HCT116 (cell line): ENCODE measurements around the gene SRSF5. TPM values are rescaled to one million over a fixed set of nuclear protein-coding genes. Genes with fewer than 3 reads are reported as not detected.

Experiments
- ATAC-seq: fragments of 200-7000 bp; cut with Tn5 transposase; 2 replicates; pipeline ENCODE4 v1.9.1; 2020; ENCODE audit warnings: mild to moderate bottlenecking, moderate library complexity
- BruUV-seq: library from RNA; stranded (reverse); fragments of 400-500 nt; replicated peaks from 2 replicates; lab custom pipeline; 2021; lab: Mats Ljungman, UMichigan
- CTCF ChIA-PET: fragments of 300-600 bp; sonication (Branson Sonifier 250); formaldehyde crosslinking; loops from one replicate; lab custom pipeline; 2021; ENCODE audit warnings: antibody characterized with exemption; lab: Charles Lee
- POLR2A ChIA-PET: fragments of 300-600, 350-600 bp; sonication (Branson Sonifier 250); formaldehyde crosslinking; loops from one replicate; lab custom pipeline; 2021; ENCODE audit warnings: antibody characterized with exemption; lab: Charles Lee
- RAD21 ChIA-PET, 2 experiments: fragments of 300-600 bp; sonication (Branson Sonifier 250); formaldehyde crosslinking; loops; one replicate each; lab custom pipeline; 2023; ENCODE audit warnings: low total read pairs in 2 of 2; ENCODE audit not compliant: uncharacterized antibody in 2 of 2, unreplicated experiment in 2 of 2, low non-redundant PET in 1 of 2; lab: Charles Lee
- DNase-seq: peaks from one replicate; pipeline ENCODE4 v3.0.0-alpha.2; 2010; ENCODE audit warnings: low read depth, low spot score
- H2AFZ ChIP-seq: fragments of 200-600 bp; shearing (Covaris generic), sonication (generic); 2 replicates; pipeline ENCODE4 v1.6.1; 2017; ENCODE audit warnings: low read depth, mixed run types, mixed read lengths, antibody characterized with exemption, low read length; ENCODE audit not compliant: poor library complexity, severe bottlenecking
- H3K27ac ChIP-seq: 2 replicates; pipeline ENCODE4 v1.5.1; 2012; ENCODE audit warnings: low read depth, low read length
- H3K27me3 ChIP-seq: fragments of 200-600 bp; sonication (generic); 2 replicates; pipeline ENCODE4 v1.6.1; 2016; ENCODE audit warnings: mixed run types, low read length, mixed read lengths; ENCODE audit not compliant: insufficient read depth
- H3K36me3 ChIP-seq, 2 experiments: fragments of 200-500 bp in 1 of 2; fragments of 200-600 bp in 1 of 2; sonication (Bioruptor generic) in 1 of 2; sonication (generic) in 1 of 2; 2 replicates each; pipeline versions ENCODE4 v1.5.1 to v1.6.1; 2014 to 2016; ENCODE audit warnings: low read length in 2 of 2, inconsistent platforms in 1 of 2, mixed read lengths in 1 of 2, mixed run types in 1 of 2; ENCODE audit not compliant: insufficient read depth in 2 of 2, control insufficient read depth in 1 of 2
- H3K4me1 ChIP-seq, 2 experiments: fragments of 200-600 bp in 1 of 2; sonication (generic) in 1 of 2; 2 replicates each; pipeline versions ENCODE4 v1.5.1 to v1.6.1; 2012 to 2017; ENCODE audit warnings: low read length in 2 of 2, inconsistent platforms in 1 of 2, mild to moderate bottlenecking in 1 of 2, mixed read lengths in 1 of 2, mixed run types in 1 of 2, moderate library complexity in 1 of 2; ENCODE audit not compliant: insufficient read depth in 2 of 2, control insufficient read depth in 1 of 2
- H3K4me2 ChIP-seq: fragments of 200-600 bp; sonication (generic); 2 replicates; pipeline ENCODE4 v1.6.1; 2017; ENCODE audit warnings: mixed run types, low read length, mixed read lengths
- H3K4me3 ChIP-seq, 2 experiments: fragments of 200-600 bp in 1 of 2; sonication (generic) in 1 of 2; replicated peaks in 1 of 2; 2 replicates each; pipeline ENCODE4 v1.5.1; 2011 to 2016; ENCODE audit warnings: low read length in 2 of 2, control low read depth in 1 of 2, low read depth in 1 of 2, mild to moderate bottlenecking in 1 of 2, mixed read lengths in 1 of 2, mixed run types in 1 of 2
- H3K79me2 ChIP-seq: fragments of 200-600 bp; sonication (generic); 2 replicates; pipeline ENCODE4 v1.6.1; 2017; ENCODE audit warnings: mild to moderate bottlenecking, mixed run types, low read length, moderate library complexity, mixed read lengths; ENCODE audit not compliant: insufficient read depth
- H3K9ac ChIP-seq: fragments of 200-600 bp; sonication (generic); 2 replicates; pipeline ENCODE4 v1.6.1; 2016; ENCODE audit warnings: low read length, mixed read lengths
- H3K9me2 ChIP-seq: fragments of 200-600 bp; sonication (generic), shearing (Covaris generic); 2 replicates; pipeline ENCODE4 v1.6.1; 2017; ENCODE audit warnings: mixed run types, mild to moderate bottlenecking, moderate library complexity; ENCODE audit not compliant: insufficient read depth
- H3K9me3 ChIP-seq, 2 experiments: fragments of 200-500 bp in 1 of 2; fragments of 200-600 bp in 1 of 2; sonication (Bioruptor generic) in 1 of 2; sonication (generic) in 1 of 2; 2 replicates each; pipeline ENCODE4 v1.6.1; 2014 to 2017; ENCODE audit warnings: low read length in 2 of 2, mixed read lengths in 2 of 2, inconsistent platforms in 1 of 2, low read depth in 1 of 2, mild to moderate bottlenecking in 1 of 2, mixed run types in 1 of 2, moderate library complexity in 1 of 2; ENCODE audit not compliant: control insufficient read depth in 1 of 2, insufficient read depth in 1 of 2
- H4K20me1 ChIP-seq: fragments of 200-600 bp; sonication (generic), shearing (Covaris generic); 2 replicates; pipeline ENCODE4 v1.6.1; 2017; ENCODE audit warnings: mixed run types, mild to moderate bottlenecking, moderate library complexity; ENCODE audit not compliant: insufficient read depth
- CEBPB ChIP-seq: IDR thresholded peaks from 2 replicates; pipeline ENCODE4 v1.6.1; 2012; ENCODE audit warnings: low read depth
- CTCF ChIP-seq, 3 experiments: fragments of 200-600 bp in 1 of 3; sonication (generic) in 1 of 3; IDR thresholded peaks in 2 of 3; conservative IDR thresholded peaks in 1 of 3; 2 replicates each; pipeline ENCODE4 v1.5.1; 2012 to 2017; ENCODE audit warnings: low read depth in 2 of 3, low read length in 2 of 3, antibody characterized with exemption in 1 of 3, borderline replicate concordance in 1 of 3, control low read depth in 1 of 3, mild to moderate bottlenecking in 1 of 3, mixed read lengths in 1 of 3, mixed run types in 1 of 3, moderate library complexity in 1 of 3; ENCODE audit not compliant: insufficient read depth in 1 of 3
- EGR1 ChIP-seq: IDR thresholded peaks from 2 replicates; pipeline ENCODE4 v1.6.1; 2012; ENCODE audit warnings: low read depth
- ELF1 ChIP-seq: IDR thresholded peaks from 2 replicates; pipeline ENCODE4 v1.6.1; 2012; ENCODE audit warnings: low read depth, borderline replicate concordance
- EZH2 ChIP-seq: fragments of 200-600 bp; sonication (generic); IDR thresholded peaks from 2 replicates; pipeline ENCODE4 v1.6.1; 2017; ENCODE audit warnings: antibody characterized with exemption, mixed run types
- EZH2phosphoT487 ChIP-seq: fragments of 200-600 bp; IDR thresholded peaks from 2 replicates; pipeline ENCODE4 v1.6.1; 2018; ENCODE audit warnings: antibody characterized with exemption, borderline replicate concordance
- FOSL1 ChIP-seq: IDR thresholded peaks from 2 replicates; pipeline ENCODE4 v1.6.1; 2012; ENCODE audit warnings: low read depth
- JUND ChIP-seq: IDR thresholded peaks from 2 replicates; pipeline ENCODE4 v1.6.1; 2012
- MAX ChIP-seq: IDR thresholded peaks from 2 replicates; pipeline ENCODE4 v1.6.1; 2012
- POLR2A ChIP-seq: IDR thresholded peaks from 2 replicates; pipeline ENCODE4 v1.7.0; 2011; ENCODE audit warnings: borderline replicate concordance; ENCODE audit not compliant: insufficient read depth, insufficient read length; ENCODE audit errors: extremely low read depth
- POLR2AphosphoS5 ChIP-seq: IDR thresholded peaks from 2 replicates; pipeline ENCODE4 v1.6.1; 2011; ENCODE audit warnings: mild to moderate bottlenecking, low read depth, low read length, moderate library complexity
- RAD21 ChIP-seq: IDR thresholded peaks from 2 replicates; pipeline ENCODE4 v1.6.1; 2012; ENCODE audit warnings: low read depth, mild to moderate bottlenecking
- SIN3A ChIP-seq: IDR thresholded peaks from 2 replicates; pipeline ENCODE4 v1.6.1; 2012; ENCODE audit warnings: low read depth
- SP1 ChIP-seq: IDR thresholded peaks from 2 replicates; pipeline ENCODE4 v1.6.1; 2012; ENCODE audit warnings: low read depth
- SRF ChIP-seq: IDR thresholded peaks from 2 replicates; pipeline ENCODE4 v1.6.1; 2012; ENCODE audit warnings: low read depth
- TCF7L2 ChIP-seq: IDR thresholded peaks from 2 replicates; pipeline ENCODE4 v1.7.0; 2011; ENCODE audit warnings: borderline replicate concordance, inconsistent platforms; ENCODE audit not compliant: insufficient read depth, insufficient read length; ENCODE audit errors: extremely low read depth
- ZBTB33 ChIP-seq: IDR thresholded peaks from 2 replicates; pipeline ENCODE4 v1.6.1; 2011; ENCODE audit warnings: mild to moderate bottlenecking, low read length, moderate library complexity; ENCODE audit not compliant: insufficient replicate concordance; ENCODE audit errors: extremely low read depth
- ZFX ChIP-seq: fragments of 450-650 bp; IDR thresholded peaks from 2 replicates; pipeline ENCODE4 v1.6.1; 2017
- ZNF274 ChIP-seq: fragments of 200-500 bp; sonication (Bioruptor generic); IDR thresholded peaks from 2 replicates; pipeline ENCODE4 v1.6.1; 2014; ENCODE audit warnings: mild to moderate bottlenecking, low read depth, low read length, inconsistent platforms
- intact Hi-C: fragments of 100-400 bp; cut with micrococcal nuclease; formaldehyde crosslinking; loops from 2 replicates; pipeline ENCODE4 v1.10.0; 2022
- total RNA-seq: library from RNA; stranded (reverse); gene quantifications from one replicate; pipeline ENCODE4 v1.2.1, GENCODE V29; 2021; ENCODE audit not compliant: unreplicated experiment

SRSF5 gene
- total RNA-seq, 1 experiment from 2014 or later = 258 TPM

GRCh38 chr14:69794791-69795190 is 27.8 kb downstream of the SRSF5 start:
- TF ChIP-seq EZH2phosphoT487 (no peak), RAD21 (no peak), ELF1 (no peak), ZNF274 (no peak), CEBPB (no peak), JUND (no peak), TCF7L2 (no peak), SIN3A (no peak), EGR1 (no peak)
- ChIA-PET RAD21 (no interaction called here), POLR2A (no interaction called here), CTCF (no interaction called here)
- H3K4me3 ChIP-seq = no peak overlapping the region
- DNase-seq = no peak
- 0 out of 2 replicates have a peak, but pooled peaks cover 4% of the 10 kb centered on the region for H3K27me3 ChIP-seq
- H3K79me2 ChIP-seq = no peaks in the 10 kb centered on the region
- H3K9me2 ChIP-seq = no peaks in the 10 kb centered on the region
- intact Hi-C loops = no loop called here
- H3K9me3 ChIP-seq = no peaks in the 10 kb centered on the region
- H3K4me2 ChIP-seq = no peak overlapping the region
- no peaks in the 10 kb centered on the region for H3K4me1 ChIP-seq
- H2AFZ ChIP-seq = no peak overlapping the region
- ATAC-seq = no peak
- BruUV-seq = no TSS peak
- H3K36me3 ChIP-seq = no peaks in the 10 kb centered on the region
- no peaks in the 10 kb centered on the region for H4K20me1 ChIP-seq
- H3K27ac ChIP-seq = no peak overlapping the region
- no peak overlapping the region for H3K9ac ChIP-seq

- no peak for DNase-seq
- Histone ChIP-seq H3K9me2 (no peaks in the 10 kb centered on the region), H3K9me3 (no peaks in the 10 kb centered on the region), H2AFZ (no peak overlapping the region), H3K9ac (no peak overlapping the region), H3K4me1 (no peaks in the 10 kb centered on the region), H3K27me3 (0 out of 2 replicates have a peak, but pooled peaks cover 4% of the 10 kb centered on the region), H3K27ac (no peak overlapping the region), H4K20me1 (no peaks in the 10 kb centered on the region), H3K4me3 (no peak overlapping the region), H3K36me3 (no peaks in the 10 kb centered on the region), H3K79me2 (no peaks in the 10 kb centered on the region), H3K4me2 (no peak overlapping the region)
- ATAC-seq = no peak
- RAD21 ChIA-PET = no interaction called here
- POLR2A ChIA-PET = no interaction called here
- BruUV-seq = no TSS peak
- intact Hi-C loops = no loop called here
- CTCF ChIA-PET = no interaction called here
- no peak for TF ChIP-seq ELF1
- no peak for TF ChIP-seq POLR2A
- no peak for TF ChIP-seq CTCF (IDR thresholded peaks at IDR 0.05 in 2 of 3, conservative IDR thresholded peaks at IDR 0.05 in 1 of 3; ENCODE audit: borderline replicate concordance in 1 of 3, insufficient read depth in 1 of 3, low read depth in 2 of 3, low read length in 2 of 3)
- TF ChIP-seq EZH2phosphoT487 = no peak
- no peak for TF ChIP-seq ZBTB33
- no peak for TF ChIP-seq EGR1
- TF ChIP-seq ZNF274 = no peak
- TF ChIP-seq RAD21 = no peak
- no peak for TF ChIP-seq JUND
- no peak for TF ChIP-seq ZFX
- no peak for TF ChIP-seq SP1
- TF ChIP-seq SRF = no peak
- no peak for TF ChIP-seq FOSL1
- no peak for TF ChIP-seq EZH2
- TF ChIP-seq MAX = no peak
- TF ChIP-seq CEBPB = no peak
- TF ChIP-seq POLR2AphosphoS5 = no peak
These were observed 28.7 kb downstream of the SRSF5 start for GRCh38 chr14:69795691-69796090.
